NCI-H1694 (cell line): ENCODE results near the gene ADSS2.
"Not testable (repeated sequence)": the region's sequence is repeated elsewhere in the genome, so short reads cannot be mapped to it uniquely, and the experiment has no call there.

ENCODE experiments used
- DNase-seq: peaks from one replicate; lab custom pipeline; 2025; lab: John Stamatoyannopoulos, UW

Gene ADSS2

DNA sequence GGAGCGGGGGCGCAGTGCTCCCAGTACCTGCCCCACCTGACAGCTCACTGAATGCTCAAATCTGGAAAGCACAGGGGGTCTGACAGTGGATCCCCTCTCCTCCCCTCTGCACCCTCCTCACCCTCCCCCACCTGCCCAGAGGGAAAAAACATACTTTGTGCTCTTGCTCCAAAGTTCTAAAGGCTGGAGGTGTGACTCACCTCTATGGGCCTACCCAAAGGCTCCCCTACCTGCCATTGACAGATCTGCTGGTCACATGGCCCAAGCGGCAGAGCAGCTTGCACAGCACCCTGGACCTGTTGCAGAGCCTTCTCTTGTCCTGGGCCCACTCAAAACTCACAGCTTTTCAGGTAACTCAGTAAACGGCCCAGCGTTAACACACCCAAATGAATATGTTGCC is 55.7 kb downstream of the ADSS2 start:
- DNase-seq = no peak

DNA sequence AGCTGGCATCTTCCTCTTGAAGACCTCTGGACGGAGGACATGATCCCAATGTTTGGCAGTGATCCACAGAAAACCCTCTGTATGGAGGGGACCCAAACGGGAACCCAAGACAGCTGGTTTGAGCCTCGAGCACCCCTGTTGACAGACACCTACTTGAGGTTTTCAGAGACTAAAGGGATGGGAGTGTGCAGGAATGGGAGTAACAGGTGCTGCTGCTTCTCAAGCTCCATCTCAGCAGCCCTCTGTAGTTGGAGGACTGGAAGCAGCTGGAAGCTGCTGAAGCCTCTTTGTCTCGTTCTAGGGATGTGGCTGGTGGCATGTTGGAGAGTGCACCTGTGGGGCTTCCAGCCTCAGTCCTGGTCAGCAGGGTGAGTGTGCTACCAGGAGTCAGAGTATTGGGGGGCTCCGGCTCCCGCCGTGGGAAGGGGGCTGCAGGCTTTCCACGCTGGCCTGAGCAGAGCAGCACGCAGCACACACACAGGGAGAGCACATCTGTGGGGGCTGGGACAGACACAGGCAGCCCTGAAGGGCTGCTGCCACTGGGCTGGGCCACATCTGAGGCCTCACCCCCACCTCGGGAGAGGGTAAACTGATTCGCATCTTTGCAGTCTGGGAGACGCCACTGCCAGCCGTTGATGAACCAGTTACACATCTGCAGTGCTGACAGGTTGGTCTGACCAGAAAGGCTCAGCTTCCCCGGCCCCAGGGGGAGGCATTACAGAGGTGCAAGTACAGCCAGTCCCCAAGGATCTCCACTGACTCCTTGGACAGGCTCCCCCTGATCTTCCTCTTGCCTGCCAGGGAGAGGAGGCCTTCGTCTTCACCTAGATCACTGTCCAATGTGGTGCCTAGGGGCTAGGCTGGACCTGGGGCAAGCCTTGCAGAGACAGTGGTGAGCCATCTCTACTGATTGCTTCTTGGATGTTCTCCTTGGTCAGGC is 56.6 kb downstream of the ADSS2 start:
- no peak for DNase-seq

DNA sequence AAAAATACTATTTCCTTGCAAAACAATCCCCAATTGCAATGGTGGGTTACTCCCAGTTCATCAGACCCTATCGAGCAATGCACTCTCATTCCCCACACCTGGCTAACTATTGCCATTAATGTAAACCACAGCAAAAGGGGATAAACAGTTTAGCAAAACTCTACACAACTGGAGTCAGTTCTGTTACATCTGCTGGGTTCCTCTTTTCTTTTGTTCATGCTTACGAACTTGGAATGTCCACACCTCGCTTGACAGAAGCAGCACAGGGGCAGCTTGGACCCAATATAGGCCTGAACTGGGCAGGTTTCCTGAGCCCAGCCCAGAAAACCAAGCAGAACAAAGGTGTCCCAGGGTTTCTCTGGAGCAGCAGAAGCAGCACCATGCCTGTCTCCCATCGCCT is 57.4 kb downstream of the ADSS2 start:
- DNase-seq = no peak

DNA sequence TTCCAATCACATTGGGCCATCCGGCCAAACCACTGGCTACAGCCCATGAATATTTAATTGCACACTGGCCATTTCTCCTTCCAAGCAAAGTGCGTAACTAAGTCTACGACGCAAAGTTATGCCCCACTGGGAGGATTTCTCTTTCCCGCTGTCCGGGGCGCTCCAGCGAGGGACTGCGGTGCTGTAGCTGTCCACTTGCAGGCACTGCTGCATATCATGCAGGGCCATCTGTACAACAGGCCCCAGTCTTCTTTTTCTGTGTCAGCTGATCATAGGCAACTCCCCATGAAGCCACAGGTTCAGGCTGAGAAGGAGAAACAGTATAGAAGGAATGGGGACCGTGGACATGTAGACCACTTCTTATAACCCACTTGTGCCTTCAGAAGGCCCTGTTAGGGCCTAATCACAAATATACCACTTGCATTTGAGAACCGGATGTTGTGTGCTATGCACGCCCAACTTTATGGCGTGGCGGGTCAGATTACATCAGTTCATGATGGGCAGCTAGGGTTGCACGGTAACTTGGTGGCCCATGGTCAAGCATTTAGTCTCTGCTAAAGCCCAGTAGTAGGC is 58.0 kb downstream of the ADSS2 start:
- DNase-seq = no peak

DNA sequence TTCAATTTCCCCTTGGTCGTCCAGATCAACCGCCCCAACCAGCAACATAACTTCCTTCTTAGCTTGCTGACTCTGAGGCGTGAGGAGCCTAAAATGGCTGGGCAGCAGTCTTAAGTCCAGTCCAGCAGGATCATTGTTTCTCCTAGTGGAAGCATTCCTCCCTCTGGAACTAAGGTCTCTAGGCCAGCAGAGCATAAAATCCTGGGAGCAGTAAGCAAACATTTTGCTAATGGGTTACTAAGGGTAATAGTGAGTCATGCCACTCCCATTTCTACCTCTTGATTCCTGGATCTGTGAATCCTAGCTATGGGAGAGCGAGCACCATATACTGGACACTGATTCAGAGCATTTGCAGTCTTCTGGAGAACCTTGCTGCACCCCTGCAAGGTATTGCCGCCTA is 59.9 kb downstream of the ADSS2 start:
- no peak for DNase-seq

DNA sequence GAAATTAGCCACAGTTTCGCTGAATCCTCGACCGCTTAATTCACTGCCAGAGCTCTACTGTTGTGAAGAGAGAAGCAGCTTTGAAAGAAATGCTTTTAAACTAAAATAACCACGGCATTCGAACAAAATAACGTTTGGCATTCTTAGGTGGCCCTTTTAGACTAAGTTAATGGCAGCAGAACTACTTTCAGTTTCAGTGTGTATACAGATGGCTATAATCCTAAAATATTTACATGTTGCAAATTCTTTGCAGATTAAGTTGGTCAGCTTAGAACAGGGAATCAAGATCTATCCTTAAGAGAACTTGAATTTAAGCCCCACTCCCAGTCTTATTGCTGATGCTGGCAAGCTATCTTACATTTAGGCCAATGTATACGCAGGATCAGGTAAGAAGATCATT is 62.7 kb downstream of the ADSS2 start:
- DNase-seq = no peak

DNA sequence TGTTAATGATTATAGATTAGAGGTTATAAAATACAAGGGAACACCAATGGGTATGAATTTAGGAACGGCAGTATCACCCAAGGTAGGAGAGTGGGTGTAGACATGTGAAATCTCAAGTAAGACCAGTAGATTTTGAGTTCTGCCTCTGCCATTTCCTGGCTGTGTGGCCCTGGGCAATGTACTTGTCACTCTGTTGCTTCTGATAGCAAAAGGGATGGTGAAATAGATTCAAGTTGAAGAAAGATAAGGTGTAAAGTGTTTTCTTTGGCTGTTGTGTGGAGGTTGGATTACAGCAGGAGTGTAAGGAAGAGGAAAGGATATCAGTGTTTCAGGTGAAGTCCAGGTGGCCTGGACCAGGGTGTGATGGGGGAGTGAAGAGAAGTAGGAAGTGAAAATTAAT is 64.3 kb downstream of the ADSS2 start:
- DNase-seq = no peak

DNA sequence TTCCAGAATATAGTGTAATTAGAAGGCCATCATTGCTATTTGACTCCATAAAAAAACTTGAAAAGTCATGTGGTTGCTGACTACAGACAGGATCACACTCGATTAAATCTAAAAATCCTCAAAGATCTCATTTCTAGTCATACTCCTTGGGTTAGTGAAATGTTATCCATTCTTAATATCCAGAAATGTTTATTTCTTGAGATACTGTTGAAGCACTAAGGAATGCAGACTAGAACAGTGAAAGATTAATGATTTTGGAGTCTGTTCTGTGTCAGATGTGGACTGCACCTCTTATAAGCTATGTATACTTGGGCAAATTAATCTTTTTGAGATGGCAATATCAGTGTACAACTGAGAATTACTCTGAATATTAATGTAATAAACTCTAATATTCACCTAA is 65.1 kb downstream of the ADSS2 start:
- no peak for DNase-seq

DNA sequence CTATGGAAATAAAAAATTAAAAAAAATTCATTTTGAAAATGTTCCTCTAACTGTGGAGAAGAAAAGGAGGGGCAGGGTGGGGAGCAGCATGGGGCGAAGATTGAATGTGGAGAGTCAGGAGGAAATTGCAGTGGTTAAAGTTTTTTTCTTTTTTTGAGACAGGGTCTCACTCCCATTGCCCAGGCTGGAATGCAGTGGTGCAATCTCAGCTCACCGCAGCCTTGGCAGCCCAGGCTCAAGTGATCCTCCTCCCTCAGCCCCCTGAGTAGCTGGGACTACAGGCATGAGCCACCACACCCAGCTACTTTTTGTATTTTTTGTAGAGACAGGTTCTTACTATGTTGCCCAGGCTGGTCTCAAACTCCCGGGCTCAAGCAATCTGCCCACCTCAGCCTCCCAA is 67.6 kb downstream of the ADSS2 start:
- DNase-seq = no peak

DNA sequence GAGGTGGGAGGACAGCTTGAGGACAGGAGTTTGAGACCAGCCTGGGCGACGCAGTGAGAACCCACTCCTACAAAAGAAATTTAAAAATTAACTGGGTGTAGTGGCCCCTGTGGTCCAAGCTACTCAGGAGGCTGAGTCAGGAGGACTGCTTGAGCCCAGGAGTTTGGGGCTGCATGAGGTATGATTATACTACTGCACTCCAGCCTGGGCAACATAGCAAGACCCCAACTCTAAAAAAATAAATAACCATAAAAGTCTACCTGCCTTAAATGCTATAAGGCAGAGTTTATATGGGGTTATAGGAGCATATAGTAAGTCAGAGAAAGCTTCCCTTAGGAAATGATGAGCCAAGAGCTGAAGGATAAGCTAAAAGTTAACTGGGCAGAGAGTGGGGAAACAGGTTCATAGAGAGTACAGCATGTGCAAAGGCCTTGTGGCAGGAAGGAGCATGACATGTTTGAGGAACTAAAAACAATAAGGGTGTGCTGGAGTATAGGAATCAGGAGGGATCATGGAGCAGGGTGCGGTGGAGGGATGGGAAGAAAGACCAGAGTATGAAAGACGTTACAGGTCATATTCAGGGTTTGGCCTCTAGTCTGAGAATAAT is 68.3 kb downstream of the ADSS2 start:
- DNase-seq = no peak

DNA sequence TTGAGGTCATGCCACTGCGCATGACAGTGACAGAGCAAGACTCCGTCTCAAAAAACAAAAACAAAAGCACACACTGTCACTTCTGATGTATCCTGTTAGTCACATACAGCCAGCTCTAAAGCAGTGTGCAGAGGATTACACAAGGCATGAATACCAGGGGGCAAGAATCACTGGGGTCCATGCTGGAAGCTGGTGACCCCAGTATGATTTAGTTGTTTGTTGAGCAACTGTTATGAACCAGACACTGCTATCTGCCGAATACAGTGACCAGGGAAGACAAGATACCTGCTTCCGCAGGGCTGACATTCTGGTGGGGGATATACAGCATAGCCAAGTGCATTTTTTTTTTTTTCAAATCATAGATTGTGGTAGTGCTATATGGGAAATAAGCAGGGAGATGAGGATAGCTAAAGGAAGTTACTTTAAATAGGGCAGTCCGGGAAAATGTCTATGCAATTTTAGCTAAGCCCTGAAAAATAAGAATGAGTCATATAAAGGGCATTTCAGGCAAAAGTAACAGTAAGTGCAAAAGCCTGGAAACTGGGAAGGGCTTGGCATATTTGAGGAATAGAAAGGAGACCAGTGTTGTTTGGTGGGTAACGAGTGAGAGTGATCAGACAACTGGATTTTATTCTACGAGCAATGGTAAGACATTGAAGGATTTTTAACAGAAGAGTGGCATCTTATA is 69.7 kb downstream of the ADSS2 start:
- no peak for DNase-seq

DNA sequence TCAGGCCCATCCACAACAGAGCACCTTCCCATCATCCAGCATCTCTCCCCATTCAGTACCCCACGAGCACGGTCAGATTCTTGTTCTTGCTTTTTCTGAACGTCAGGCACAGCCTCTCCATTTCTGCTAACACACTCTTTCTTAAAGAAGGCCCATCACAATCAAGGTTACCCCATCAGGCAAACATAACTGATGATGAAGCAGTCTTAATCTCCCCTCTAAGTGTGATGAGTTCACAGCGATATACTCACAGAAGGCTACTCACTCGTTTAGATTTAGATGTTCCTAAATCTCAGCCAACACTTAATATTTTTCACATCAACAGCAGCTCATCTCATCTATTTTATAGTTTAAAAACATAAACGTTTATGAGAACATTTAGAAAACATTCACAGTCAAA is 75.6 kb downstream of the ADSS2 start:
- DNase-seq = no peak

DNA sequence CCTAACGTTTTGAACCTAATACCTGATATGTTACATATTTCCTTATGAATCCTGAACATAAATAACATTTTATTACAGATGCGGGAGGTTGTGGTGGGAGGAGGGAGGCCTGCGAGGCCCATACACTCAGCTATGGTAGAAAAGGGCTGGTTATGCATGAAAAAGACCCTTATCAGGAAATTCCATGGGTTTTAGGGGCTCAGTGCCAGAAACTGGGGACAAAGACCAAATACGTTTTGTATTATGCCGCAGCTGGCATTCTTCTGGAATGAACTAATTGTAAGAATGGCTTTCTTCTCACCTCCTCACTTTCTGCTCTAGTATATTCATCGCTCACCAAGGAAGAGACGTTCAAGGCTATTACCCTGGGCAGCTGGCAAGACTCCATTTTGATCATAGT is 76.7 kb downstream of the ADSS2 start:
- no peak for DNase-seq

DNA sequence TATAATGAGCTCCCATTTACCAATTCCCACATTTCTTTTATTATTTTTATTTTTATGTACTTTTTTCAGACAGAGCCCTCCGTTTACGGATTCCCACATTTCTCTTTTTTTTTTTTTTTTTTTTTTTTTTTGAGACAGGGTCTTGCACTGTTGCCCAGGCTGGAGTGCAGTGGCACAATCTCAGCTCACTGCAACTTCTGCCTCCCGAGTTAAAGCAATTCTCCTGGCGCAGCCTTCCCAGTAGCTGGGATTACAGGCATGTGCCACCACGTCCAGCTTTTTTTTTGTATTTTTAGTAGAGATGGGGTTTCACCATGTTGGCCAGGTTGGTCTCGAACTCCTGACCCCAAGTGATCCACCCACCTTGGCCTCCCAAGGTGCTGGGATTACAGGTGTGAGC is 77.2 kb downstream of the ADSS2 start:
- not testable (repeated sequence) for DNase-seq

DNA sequence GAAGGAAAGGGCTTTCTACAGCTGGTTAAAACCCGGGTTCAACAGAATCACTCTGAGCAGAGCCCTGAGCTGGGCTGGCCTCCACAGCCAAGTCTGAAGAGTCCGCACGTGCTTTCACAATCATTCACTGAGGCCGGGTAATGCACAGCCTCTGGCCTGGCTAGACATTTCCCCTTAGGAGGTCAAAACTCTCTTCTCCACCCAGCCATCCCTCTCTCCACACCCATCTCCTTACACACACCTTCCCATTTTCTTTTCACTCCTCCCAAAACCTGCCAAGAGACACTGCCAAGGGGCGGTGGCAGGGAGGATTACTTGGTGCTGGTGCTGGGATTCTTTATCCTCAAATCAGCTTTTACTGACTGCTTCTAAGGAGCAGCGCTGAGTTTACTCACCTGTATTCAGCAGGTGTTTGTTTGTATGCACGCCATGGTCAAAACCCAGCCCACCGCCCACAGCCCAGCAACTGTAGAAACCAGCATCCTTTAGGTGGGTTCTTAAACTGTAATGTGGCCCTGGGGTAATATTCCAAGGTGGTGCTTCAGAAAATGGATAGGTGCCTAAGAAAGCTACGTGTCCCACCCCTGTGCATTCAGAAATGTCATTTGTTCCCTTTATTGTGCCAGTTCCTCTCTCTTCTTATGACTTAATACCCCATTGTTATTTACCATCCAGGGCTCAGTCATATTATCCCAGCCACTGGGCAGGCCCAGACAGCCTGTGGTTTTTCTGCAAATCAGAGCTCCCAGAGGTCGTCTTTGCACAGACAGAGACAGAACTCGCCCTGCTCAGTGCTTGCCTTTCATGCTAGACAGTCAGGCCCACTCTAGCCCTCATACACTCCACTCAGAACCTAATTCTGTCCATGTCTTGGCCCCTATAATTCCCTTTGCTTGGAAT is 80.2 kb downstream of the ADSS2 start:
- no peak for DNase-seq

DNA sequence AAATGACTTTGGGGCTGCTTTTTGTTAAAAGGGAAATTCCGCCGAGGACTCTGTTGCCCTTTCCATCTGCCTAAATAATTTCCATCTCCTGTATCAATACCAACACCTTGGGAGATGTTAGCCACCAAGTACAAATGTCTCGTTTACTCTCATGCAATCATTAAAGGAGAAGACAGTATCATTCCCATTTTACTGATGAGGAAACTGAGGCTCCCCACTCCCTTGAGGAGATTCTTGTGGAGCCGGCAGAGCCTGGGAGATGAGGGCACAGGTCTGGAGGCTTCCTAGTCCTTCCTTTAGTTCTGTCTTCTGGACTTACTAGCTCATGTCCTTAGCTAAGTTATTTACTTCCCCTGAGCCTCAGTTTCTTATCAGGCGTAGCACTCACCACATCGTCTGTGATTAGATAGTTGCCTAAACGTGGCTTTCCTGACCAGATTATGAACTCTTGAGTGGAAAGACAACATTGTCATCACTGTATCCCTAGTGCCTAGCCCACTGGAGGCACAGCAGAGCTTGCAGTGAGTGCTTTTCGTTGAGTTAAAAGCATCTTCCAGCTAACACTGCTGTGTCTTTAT is 81.6 kb downstream of the ADSS2 start:
- DNase-seq = no peak

DNA sequence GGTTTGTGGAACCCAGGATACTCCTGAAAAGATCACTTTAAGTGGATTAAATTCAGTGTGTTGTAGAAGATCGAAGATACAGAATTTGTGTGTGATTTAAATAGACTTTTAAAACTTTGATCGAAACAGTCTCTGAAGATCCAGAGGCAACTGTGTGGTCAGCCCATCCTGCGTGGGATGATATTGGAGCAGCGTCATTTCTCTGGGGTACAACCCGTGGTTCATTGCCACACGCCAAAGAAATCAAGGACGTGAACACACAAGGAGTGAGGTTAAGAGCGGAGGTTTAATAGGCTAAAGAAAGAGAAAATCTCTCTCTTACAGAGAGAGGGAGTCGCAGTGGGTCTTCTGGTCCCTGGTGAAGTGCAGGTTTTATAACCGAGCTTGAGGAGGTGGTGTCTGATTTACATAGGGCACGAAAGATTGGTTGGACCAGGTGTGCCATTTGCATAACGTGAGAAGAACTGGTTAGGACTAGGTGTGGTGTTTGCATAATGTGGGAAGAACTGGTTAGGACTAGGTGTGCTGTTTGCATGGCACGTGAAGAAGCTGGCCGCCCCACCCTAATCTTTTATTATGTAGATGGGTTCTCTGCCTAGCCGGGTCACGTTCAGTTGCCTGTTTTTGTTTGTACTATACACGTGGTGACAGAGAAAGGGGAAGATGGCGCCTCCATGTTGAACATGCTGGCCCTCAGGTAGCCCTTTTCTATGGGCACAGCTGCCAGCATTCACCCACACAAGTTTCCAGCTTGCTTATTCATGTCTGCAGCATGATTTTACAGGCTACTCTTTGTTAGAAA is 82.3 kb downstream of the ADSS2 start:
- no peak for DNase-seq

DNA sequence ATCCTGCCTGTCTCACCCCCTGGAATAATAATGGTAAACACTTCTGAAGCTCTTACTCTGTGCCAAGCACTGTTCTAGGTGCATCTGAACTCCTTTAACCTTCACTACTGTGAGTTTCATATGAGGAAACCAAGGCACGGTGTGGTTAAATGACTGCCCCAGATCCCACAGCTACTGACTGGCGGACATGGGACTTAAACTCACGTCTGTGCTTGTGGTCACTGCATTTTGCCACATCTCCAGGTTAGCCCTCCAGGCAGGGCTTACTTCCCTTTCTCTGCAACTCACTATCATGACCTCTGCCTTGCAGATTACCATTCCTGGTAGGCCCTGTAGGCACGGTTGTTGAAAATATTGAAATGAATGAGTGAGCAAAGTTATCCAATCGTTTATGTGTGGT is 83.4 kb downstream of the ADSS2 start:
- DNase-seq = no peak

DNA sequence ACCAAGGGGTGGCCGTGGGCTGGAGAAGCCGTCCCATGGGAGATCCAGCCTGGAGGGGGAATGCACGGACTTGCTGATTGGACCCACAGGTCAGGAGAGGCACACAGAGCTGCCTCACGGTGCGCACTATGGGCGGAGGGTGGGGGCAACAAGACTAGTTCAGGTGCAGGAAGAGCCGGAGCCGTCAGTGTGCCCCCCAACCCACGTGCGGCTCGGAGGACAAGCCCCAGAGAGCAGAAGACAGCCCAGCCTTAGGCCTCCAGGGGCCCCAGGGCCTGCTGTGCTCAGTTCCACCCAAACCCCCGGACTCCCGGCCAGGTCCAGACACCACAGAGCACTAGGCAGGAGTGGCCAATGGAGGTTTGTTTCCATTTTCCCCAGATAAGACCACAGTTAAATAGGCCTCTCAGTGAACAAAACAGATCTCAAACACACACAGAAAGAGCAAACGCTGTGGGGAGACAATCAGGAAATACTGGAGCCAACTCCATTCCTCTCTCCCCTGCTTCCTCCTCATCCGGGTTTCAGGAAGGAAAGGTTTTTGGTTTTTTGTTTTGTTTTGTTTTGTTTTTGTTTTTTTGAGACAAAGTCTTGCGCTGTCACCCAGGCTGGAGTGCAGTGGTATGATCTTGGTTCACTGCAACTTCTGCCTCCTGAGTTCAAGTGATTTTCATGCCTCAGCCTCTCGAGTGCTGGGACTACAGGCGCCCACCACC is 84.2 kb downstream of the ADSS2 start:
- DNase-seq = no peak

DNA sequence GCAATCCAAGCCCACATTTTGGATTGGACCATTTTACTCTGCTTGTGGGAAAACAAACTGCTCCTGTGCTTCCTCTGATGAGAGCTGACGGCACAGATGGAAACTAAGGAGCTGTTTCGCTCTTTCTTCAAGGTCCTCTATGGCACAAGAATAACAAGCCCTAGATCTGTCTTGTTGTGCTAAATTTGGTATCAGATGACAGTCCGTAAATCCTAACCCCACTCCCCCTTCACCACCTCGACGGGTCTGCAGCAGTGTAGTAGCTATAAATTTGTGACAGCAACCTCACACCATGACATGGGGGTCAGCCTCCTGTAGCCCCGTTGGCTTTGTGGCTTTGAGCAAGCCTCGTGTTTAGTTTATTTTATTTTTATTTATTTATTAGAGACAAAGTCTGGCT is 85.9 kb downstream of the ADSS2 start:
- no peak for DNase-seq
